HS-5 (cell line): ENCODE data around the gene OR6C68.
"Not testable (repeated sequence)": the region's sequence is repeated elsewhere in the genome, so short reads cannot be mapped to it uniquely, and the experiment has no call there.

Experiments used
- DNase-seq: peaks from one replicate; pipeline ENCODE4 v3.0.0-alpha.2; 2012; ENCODE audit warnings: low read depth

OR6C68 gene

DNA sequence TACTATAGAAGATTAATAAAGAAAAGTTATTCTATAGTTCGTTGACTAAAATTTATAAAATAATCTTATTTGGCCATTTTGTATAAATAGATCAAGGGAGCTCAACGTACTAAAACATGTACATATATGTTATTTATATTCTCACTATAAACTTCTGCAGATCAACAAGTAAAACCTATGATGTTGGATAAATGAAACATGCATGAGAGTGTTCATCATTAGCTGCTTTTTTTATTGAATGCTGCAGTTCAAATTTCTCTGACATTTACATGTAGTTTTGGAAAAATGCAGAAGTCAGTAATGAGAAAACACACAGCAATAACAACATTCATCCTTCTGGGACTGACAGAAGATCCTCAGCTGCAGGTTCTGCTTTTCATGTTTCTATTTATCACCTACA, at the start of gene OR6C68:
TSS of gene OR6C68 (plus strand) at position 301 of the 400 bp plus-strand sequence. CDS start at position 301, 0 bp downstream.
- no peak for DNase-seq

DNA sequence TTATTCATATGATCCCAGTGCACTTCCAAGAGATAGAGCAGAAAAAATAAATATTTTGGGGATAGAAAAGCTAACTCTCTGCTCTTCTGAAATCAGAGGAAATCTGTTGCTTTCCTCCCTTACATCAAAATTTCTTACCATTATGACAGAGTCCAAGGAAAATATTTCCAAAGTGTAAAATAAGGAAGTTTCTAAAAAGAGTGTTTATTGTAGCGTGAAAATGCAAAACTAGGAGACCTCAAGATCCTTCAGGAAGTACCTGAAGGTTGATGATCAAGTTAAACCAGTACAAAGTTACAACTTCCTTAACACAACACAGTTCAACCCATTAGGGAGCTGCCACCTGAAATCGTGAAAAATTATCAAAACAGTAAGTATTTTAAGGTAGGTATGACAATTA, 48.4 kb upstream of the OR6C68 start, which contains the start of gene OR6C2:
TSS of gene OR6C2 (plus strand) at position 301 of the 400 bp plus-strand sequence. CDS start 8,138 bp downstream, outside the sequence.
- DNase-seq, result no peak

DNA sequence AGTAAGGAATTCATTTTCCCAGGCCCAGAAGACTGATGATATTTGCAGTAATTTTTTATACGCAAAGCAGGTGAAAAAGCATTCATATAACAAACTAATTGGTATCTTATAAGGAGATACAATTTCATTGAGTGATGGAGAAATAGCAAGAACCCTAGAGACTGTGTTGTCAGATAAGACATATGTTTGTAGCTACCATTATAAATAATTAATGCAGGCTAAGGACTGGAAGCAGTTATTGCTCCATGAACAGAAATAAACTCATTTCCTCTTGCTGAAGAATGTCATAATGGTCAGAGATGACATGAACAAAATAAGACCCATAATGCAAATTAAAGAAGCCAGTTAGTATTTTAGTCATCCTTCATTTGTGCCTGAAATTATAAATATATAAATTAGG, 46.8 kb upstream of the OR6C68 start:
- DNase-seq, result no peak

DNA sequence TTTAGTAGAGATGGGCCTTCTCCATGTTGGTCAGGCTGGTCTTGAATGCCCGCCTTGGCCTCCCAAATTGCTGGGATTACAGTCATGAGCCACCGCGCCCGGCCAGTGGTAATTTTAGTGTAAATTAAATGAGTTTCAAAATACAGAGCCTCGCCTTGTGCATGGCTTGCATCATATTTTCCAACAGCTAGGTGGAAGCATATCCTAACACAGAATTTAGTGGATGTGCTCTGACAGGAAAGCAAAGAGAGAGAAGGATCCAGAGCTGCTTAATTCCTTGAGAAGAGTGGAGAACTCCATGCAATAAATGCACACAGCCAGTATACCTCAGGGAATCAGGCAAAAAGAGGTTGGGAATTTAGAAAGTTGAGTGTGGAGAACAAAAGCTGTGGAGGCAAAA, 45.9 kb upstream of the OR6C68 start:
- DNase-seq, result no peak

DNA sequence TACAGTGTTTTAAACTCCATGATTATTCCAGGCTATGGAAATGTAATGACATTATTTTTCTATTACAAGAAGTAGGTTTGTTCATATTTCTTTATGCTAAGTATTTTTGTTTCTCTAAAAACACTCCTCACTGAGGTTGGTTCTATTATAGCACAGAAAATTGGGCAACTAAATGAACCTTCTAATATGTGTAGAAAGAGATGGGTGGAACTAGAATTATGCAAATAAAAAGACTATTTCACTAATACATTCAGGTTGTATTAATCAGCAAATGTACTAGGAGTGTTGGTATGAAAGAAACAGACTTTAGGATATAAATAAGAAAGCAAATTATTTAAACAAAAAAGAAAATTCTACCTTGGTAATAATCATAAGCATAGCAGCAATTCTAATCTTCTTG, 43.4 kb upstream of the OR6C68 start:
- DNase-seq, result no peak

DNA sequence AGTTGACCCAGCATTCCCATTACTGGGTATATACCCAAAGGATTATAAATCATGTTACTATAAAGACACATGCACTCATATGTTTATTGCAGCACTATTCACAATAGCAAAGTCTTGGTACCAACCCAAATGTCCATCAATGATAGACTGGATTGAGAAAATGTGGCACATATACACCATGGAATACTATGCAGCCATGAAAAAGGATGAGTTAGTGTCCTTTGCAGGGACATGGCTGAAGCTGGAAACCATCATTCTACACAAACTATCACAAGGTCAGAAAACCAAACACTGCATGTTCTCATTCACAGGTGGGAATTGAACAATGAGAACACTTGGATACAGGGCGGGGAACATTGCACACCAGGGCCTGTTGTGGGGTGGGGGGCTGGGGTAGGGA, 27.3 kb upstream of the OR6C68 start:
- not testable (repeated sequence) for DNase-seq

DNA sequence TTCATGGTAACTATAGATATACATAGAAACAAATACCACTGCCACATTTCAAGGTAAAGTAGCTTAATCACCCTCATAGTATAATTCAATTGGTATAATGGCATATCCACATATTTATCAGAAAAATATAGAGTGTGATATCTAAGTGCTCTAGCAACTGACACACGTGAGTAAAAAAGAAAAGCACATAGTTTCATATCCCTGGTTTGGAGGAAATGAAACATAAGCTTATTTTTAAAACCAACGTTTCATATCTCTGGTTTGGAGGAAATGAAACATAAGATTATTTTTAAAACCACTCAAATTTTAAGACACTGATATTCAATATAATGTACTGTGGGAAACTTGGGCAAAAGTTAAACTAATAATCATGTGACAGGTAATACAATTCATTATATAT, 24.3 kb upstream of the OR6C68 start:
- no peak for DNase-seq

DNA sequence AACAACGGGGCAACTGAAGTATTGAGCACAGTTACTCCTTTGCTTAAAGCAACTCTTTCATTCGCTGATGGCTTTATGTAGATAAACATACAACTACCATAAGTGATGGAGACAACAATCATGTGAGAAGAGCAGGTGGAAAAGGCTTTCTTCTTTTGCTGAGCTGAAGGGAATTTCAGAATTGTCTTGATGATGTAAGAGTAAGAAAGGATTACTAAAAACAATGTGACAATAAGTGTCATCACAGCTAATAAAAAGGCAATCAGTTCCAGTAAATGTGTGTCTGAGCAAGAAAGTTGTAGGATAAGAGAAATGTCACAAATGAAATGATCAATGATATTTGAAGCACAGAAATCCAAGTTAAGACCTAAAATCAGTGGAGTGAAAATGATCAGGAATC, 22.9 kb upstream of the OR6C68 start:
- DNase-seq, result no peak

DNA sequence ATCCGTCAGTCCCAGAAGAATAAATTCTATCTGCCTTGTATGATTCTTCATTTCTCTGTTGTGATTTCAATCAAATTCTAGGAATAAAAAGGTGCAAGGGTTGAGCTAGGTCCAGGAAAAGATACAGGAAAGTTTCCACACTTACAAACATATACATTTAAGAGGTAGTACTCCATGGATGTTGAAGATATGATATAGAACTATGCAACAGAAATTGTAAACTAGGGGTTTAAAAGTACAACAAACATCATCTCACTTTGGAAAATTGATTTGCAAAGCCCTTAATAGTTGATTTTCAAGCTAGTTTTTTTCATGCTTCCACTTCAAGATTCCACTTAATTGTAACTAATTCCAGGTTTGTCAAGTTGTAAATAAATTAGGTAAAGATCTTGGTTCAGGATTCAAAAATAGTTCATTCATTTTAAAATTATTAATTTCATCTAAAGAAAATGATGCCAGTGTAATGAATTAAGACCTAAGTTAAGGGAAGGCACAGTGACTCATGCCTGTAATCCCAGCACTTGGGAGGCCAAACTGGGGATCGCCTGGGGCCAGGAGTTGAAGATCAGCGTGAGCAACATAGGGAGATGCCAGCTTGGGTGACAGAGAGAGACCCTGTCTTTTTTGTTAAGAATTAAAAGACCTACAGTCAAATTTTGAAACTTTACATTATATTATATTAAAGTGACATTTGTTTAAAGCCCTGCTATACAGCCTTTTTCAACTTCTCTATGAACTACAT, 21.9 kb upstream of the OR6C68 start, which contains the start of gene OR6C70:
TSS of gene OR6C70 (minus strand) at position 51 of the 742 bp plus-strand sequence. CDS start at position 51, 0 bp downstream.
- DNase-seq, result no peak

DNA sequence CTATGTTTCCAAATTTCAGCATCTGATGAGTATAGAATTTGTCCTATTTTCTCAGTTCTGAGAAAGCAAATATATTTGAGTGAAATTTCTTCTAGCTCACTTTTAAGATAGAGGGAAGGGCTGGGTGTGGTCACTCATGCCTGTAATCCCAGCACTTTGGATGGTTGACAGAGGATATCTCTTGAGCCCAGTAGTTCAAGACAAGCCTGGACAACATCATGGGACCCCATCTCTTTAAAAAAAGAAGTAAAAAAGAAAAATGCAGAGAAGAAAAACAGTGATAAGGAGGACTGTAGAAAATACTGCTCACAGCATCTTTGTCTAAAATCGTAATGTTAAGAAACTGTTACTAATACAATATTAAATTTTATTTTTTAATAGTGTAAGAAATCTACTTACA, 19.9 kb upstream of the OR6C68 start:
- DNase-seq, result no peak

DNA sequence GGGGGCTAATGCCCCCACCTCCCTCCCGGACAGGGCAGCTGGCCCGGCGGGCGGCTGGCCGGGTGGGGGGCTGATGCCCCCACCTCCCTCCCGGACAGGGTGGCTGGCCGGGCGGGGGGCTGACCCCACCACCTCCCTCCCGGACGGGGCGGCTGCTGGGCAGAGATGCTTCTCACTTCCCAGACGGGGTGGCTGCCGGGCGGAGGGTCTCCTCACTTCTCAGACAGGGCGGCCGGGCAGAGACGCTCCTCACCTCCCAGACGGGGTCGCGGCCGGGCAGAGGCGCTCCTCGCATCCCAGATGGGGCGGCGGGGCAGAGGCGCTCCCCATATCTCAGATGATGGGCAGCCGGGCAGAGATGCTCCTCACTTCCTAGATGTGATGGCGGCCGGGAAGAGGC, 13.0 kb upstream of the OR6C68 start:
- not testable (repeated sequence) for DNase-seq

DNA sequence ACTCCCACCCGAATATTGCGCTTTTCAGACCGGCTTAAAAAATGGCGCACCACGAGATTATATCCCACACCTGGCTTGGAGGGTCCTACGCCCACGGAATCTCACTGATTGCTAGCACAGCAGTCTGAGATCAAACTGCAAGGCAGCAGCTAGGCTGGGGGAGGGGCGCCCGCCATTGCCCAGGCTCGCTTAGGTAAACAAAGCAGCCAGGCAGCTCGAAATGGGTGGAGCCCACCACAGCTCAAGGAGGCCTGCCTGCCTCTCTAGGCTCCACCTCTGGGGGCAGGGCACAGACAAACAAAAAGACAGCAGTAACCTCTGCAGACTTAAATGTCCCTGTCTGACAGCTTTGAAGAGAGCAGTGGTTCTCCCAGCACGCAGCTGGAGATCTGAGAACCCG, 7.9 kb upstream of the OR6C68 start:
- DNase-seq, result not testable (repeated sequence)

DNA sequence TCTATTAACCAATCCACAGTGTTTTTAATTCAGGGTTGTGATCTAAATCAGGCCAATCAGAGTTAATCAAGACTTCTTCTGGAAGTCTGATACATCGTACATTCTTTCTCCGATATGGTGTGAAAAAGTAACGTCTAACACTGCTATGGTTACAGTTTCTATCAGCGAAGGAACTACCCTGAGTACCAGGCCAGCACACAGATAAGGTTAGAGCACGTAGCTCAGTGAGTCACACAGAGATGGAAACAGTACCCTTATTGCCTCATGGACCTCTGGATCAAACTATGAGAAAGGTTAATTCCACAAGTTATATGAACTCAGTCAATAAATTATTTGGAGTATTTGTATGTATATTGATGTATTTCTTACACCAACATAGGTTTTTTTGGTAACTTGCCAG, 3.3 kb downstream of the OR6C68 start:
- DNase-seq, result no peak

DNA sequence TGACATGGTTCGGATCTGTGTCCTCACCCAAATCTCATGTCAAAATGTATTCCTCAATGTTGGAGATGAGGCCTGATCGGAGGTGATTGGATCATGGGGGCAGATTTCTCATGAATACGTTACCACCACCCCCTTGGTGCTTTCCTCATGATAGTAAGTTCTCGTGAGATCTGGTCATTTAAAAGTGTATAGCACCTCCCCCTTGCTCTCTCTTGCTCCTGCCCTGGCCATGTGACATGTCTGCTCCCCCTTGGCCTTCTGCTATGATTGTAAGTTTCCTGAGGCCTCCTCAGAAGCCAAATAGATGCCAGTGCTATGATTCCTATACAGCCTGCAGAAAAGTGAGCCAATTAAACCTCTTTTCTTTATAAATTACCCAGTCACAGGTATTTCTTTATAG, 7.1 kb downstream of the OR6C68 start:
- no peak for DNase-seq

DNA sequence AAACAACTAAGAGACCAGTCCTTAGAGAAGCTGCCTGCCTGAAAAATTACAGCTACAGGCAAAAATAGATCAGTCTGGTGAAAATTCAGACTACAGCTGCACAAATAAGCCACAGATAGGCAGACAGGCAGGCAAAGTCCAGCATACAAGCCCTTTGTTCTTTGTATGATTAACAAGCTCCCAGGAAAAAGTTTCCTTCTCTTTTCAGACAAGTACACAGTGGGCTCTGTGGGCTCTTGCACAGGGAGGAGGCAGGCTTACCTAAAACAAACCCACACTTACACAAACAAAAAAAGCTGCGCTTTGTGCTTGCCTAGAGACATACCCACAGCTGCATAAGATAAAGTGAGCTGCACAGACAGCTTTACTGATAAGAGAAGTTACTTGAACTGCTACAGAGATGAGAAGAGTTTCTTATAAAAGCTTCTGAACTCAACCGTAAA, 7.7 kb downstream of the OR6C68 start:
- no peak for DNase-seq

DNA sequence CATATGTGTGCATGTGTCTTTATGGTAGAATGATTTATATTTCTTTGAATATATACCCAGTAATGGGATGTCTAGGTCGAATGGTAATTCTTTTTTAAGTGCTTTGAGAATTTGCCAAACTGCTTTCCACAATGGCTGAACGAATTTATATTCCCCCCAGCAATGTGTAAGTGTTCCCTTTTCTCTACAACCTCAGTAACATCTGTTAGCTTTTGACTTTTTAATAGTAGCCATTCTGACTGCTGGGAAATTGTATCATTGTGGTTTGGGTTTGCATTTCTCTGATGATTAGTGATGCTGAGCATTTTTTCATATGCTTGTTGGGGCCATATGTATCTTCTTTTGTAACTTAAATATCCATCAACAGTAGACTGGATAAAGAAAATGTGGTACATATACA, 9.4 kb downstream of the OR6C68 start:
- DNase-seq, result no peak

DNA sequence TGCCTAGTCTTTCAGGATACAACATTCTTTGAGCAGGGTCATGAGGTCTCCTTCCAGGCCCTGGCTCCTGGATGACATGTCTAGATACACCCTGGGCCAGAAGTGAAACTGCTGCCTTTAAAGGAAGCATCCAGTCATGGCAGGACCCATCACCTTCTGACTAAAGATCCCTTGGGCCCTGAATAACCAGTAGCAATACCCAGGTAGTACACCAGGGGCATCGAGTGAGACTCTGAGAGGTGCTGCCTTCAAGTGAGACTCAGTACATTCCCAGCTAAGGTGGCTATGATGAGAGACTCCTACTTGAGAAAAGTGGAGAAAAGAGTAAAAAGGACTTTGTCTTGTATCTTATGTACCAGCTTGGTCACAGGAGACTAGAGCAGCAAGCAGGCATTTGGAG, 23.5 kb downstream of the OR6C68 start:
- no peak for DNase-seq

DNA sequence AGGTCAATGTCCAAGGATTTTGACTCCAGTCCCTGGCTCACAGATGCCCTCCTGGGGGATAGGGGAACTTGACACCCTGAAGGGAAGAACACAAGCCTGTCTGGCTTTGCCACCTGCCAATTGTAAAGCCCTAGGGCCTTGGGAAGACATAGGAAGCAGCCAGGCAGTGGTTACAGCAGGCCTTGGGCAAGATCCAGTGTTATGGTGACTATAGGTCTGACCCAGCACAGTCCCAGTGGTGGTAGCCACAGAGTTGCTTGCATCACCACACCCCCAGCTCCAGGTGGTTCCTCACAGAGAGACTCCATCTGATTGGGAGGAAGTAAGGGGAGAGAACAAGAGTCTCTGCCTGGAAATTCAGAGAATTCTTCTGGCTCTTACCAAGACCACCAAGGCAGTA, 24.2 kb downstream of the OR6C68 start:
- DNase-seq, result no peak
